Panc1 (cell line): ENCODE measurements around the gene TNIK. TPM values are rescaled to one million over a fixed set of nuclear protein-coding genes. Genes with fewer than 3 reads are reported as not detected.

Source experiments
- ATAC-seq: fragments of 200-7000 bp; cut with Tn5 transposase; 2 replicates; pipeline ENCODE4 v1.9.1; 2020; ENCODE audit warnings: mild to moderate bottlenecking, moderate library complexity
- BruUV-seq: library from RNA; stranded (reverse); fragments of 400-500 nt; replicated peaks from 2 replicates; lab custom pipeline; 2021; lab: Mats Ljungman, UMichigan
- CTCF ChIA-PET: fragments of 300-600 bp; sonication (Branson Sonifier 250); formaldehyde crosslinking; loops from one replicate; lab custom pipeline; 2022; ENCODE audit warnings: antibody characterized with exemption; lab: Charles Lee
- POLR2A ChIA-PET: fragments of 300-600 bp; sonication (Branson Sonifier 250); formaldehyde crosslinking; loops from one replicate; lab custom pipeline; 2022; ENCODE audit warnings: antibody characterized with exemption; lab: Charles Lee
- DNase-seq: peaks from one replicate; pipeline ENCODE4 v3.0.0-alpha.2; 2010; ENCODE audit warnings: low read depth, low spot score
- H3K27ac ChIP-seq: 2 replicates; pipeline ENCODE4 v1.5.1; 2011; ENCODE audit warnings: mild to moderate bottlenecking, low read length, inconsistent platforms
- H3K27me3 ChIP-seq: fragments of 200-500 bp; sonication (Bioruptor generic); 2 replicates; pipeline ENCODE4 v1.6.0; 2014; ENCODE audit warnings: low read length, inconsistent platforms; ENCODE audit not compliant: control insufficient read depth, insufficient read depth
- H3K36me3 ChIP-seq: fragments of 200-500 bp; sonication (Bioruptor generic); 2 replicates; pipeline ENCODE4 v1.5.1; 2014; ENCODE audit warnings: inconsistent platforms, mild to moderate bottlenecking, low read length, moderate library complexity; ENCODE audit not compliant: control insufficient read depth, insufficient read depth
- H3K4me1 ChIP-seq: 2 replicates; pipeline ENCODE4 v1.5.1; 2011; ENCODE audit warnings: inconsistent platforms, mild to moderate bottlenecking, low read length, moderate library complexity; ENCODE audit not compliant: control insufficient read depth, insufficient read depth
- H3K4me3 ChIP-seq, 2 experiments: 2 replicates each; pipeline ENCODE4 v1.5.1; 2011 to 2012; ENCODE audit warnings: low read depth in 2 of 2, low read length in 2 of 2, mild to moderate bottlenecking in 2 of 2, inconsistent platforms in 1 of 2, moderate library complexity in 1 of 2
- H3K9me3 ChIP-seq: fragments of 200-500 bp; sonication (Bioruptor generic); 2 replicates; pipeline ENCODE4 v1.5.1; 2014; ENCODE audit warnings: low read depth, mild to moderate bottlenecking, inconsistent platforms, low read length, moderate library complexity; ENCODE audit not compliant: control insufficient read depth, insufficient read depth
- POLR2AphosphoS5 ChIP-seq: IDR thresholded peaks from 2 replicates; pipeline ENCODE4 v1.6.1; 2012; ENCODE audit warnings: mild to moderate bottlenecking, low read depth, low read length, moderate library complexity
- SIN3A ChIP-seq: IDR thresholded peaks from 2 replicates; pipeline ENCODE4 v1.6.1; 2012; ENCODE audit warnings: low read depth, mild to moderate bottlenecking, low read length, moderate library complexity, borderline replicate concordance; ENCODE audit not compliant: insufficient read depth
- TCF7L2 ChIP-seq: IDR thresholded peaks from 2 replicates; pipeline ENCODE4 v1.6.1; 2011; ENCODE audit warnings: mild to moderate bottlenecking, low read depth, low read length, inconsistent platforms
- in situ Hi-C: cut with HindIII; loops from 2 replicates; pipeline ENCODE4 v1.10.0; 2016; ENCODE audit warnings: low sequenced_read_pairs, low pct_unique_long_range_greater_than_20kb
- intact Hi-C: fragments of 100-400 bp; cut with micrococcal nuclease; formaldehyde crosslinking; loops from one replicate; pipeline ENCODE4 v1.10.0; 2022; ENCODE audit not compliant: unreplicated experiment
- total RNA-seq: library from RNA; stranded (reverse); gene quantifications from one replicate; pipeline ENCODE4 v1.2.1, GENCODE V29; 2021; ENCODE audit not compliant: unreplicated experiment
- TF ChIP-seq, protein P1 (sequence below), 2 experiments: IDR thresholded peaks; 2 replicates each; pipeline ENCODE4 v1.6.1; 2011 to 2012; ENCODE audit warnings: low read depth in 2 of 2, control low read depth in 1 of 2, low read length in 1 of 2, mild to moderate bottlenecking in 1 of 2, moderate library complexity in 1 of 2; ENCODE audit not compliant: insufficient read depth in 1 of 2
- TF ChIP-seq, protein P2 (sequence below): fragments of 450-650 bp; IDR thresholded peaks from 2 replicates; pipeline ENCODE4 v1.5.1; 2017; ENCODE audit warnings: mild to moderate bottlenecking

The TNIK gene
- total RNA-seq, 1 experiment from 2014 or later = 1.9 TPM

DNA sequence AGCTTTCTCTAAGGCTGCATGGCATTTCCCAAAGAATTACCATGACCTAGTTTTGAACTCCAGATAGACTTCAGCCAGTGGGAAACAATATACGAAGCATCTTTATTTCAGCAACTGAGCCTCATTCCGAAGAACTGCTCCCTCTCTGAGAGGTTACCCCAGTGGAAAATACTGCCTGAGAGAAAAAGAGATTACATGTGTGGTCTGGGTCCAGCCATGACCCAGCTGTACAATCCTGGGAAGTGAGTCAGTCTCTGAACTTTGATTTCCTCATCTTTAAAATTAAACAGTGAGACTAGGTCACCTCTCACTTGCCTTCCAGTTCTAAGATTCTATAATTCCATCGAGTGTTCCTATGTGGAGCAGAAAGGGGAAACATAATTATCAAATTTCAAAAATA is 42.4 kb downstream of the TNIK start:
- ChIA-PET CTCF (no interaction called here), POLR2A (no interaction called here)
- intact Hi-C loops = no loop called here
- no TSS peak for BruUV-seq
- no peaks in the 10 kb centered on the region for H3K4me1 ChIP-seq
- H3K9me3 ChIP-seq = no peaks in the 10 kb centered on the region
- in situ Hi-C loops = no loop called here
- ATAC-seq = no peak
- no peak overlapping the region for H3K4me3 ChIP-seq
- H3K27ac ChIP-seq = no peak overlapping the region
- no peak for TF ChIP-seq TCF7L2
- TF ChIP-seq, protein P1, sequence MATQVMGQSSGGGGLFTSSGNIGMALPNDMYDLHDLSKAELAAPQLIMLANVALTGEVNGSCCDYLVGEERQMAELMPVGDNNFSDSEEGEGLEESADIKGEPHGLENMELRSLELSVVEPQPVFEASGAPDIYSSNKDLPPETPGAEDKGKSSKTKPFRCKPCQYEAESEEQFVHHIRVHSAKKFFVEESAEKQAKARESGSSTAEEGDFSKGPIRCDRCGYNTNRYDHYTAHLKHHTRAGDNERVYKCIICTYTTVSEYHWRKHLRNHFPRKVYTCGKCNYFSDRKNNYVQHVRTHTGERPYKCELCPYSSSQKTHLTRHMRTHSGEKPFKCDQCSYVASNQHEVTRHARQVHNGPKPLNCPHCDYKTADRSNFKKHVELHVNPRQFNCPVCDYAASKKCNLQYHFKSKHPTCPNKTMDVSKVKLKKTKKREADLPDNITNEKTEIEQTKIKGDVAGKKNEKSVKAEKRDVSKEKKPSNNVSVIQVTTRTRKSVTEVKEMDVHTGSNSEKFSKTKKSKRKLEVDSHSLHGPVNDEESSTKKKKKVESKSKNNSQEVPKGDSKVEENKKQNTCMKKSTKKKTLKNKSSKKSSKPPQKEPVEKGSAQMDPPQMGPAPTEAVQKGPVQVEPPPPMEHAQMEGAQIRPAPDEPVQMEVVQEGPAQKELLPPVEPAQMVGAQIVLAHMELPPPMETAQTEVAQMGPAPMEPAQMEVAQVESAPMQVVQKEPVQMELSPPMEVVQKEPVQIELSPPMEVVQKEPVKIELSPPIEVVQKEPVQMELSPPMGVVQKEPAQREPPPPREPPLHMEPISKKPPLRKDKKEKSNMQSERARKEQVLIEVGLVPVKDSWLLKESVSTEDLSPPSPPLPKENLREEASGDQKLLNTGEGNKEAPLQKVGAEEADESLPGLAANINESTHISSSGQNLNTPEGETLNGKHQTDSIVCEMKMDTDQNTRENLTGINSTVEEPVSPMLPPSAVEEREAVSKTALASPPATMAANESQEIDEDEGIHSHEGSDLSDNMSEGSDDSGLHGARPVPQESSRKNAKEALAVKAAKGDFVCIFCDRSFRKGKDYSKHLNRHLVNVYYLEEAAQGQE (IDR thresholded peaks at IDR 0.05; ENCODE audit: insufficient read depth in 1 of 2, low read depth in 2 of 2, low read length in 1 of 2) = no peak
- H3K27me3 ChIP-seq = peaks cover 6% of the 10 kb centered on the region; the same call in 1 of the 2 replicates
- no peak for DNase-seq
- H3K36me3 ChIP-seq = no peaks in the 10 kb centered on the region

DNA sequence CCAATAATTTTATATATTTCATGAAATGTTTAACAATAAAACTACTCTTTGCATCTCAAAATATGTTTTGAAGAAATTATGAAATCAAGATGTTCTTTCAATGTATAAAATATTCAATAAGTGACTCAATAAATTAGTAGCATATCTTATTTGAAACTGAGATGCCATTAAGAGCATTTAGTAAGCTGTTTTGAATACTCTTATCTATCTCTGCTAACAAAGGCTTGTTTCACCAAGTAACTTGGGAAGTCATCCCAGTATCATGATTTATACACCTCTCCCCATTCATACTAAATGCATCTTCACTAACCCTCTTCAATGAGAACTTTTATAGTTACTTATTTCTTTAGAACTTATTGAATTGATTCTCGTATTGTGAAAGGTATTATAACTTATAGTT is 43.1 kb downstream of the TNIK start:
- CTCF ChIA-PET = no interaction called here
- POLR2A ChIA-PET = no interaction called here
- in situ Hi-C loops = no loop called here

More for the DNA sequence above, 43.1 kb downstream of the TNIK start:
- Histone ChIP-seq H3K9me3 (no peaks in the 10 kb centered on the region), H3K4me3 (no peak overlapping the region), H3K36me3 (no peaks in the 10 kb centered on the region), H3K4me1 (no peaks in the 10 kb centered on the region), H3K27me3 (peaks cover 6% of the 10 kb centered on the region; the same call in 1 of the 2 replicates), H3K27ac (no peak overlapping the region)
- no TSS peak for BruUV-seq
- no peak for DNase-seq
- TF ChIP-seq, protein P2, sequence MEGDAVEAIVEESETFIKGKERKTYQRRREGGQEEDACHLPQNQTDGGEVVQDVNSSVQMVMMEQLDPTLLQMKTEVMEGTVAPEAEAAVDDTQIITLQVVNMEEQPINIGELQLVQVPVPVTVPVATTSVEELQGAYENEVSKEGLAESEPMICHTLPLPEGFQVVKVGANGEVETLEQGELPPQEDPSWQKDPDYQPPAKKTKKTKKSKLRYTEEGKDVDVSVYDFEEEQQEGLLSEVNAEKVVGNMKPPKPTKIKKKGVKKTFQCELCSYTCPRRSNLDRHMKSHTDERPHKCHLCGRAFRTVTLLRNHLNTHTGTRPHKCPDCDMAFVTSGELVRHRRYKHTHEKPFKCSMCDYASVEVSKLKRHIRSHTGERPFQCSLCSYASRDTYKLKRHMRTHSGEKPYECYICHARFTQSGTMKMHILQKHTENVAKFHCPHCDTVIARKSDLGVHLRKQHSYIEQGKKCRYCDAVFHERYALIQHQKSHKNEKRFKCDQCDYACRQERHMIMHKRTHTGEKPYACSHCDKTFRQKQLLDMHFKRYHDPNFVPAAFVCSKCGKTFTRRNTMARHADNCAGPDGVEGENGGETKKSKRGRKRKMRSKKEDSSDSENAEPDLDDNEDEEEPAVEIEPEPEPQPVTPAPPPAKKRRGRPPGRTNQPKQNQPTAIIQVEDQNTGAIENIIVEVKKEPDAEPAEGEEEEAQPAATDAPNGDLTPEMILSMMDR = no peak
- no peak for TF ChIP-seq POLR2AphosphoS5
- TF ChIP-seq, protein P1 (IDR thresholded peaks at IDR 0.05; ENCODE audit: insufficient read depth in 1 of 2, low read depth in 2 of 2, low read length in 1 of 2) = no peak
- no peak for TF ChIP-seq TCF7L2
- TF ChIP-seq SIN3A = no peak
- intact Hi-C loops = no loop called here
- ATAC-seq = no peak
